Stimulated activated CD4-positive, alpha-beta T cell treated with anti-CD3 and anti-CD28 coated beads, Interleukin-4, amount 100 ng/mL, for 1 hour (primary cell): ENCODE measurements around the gene AKAIN1.

Experiments
- DNase-seq: peaks from one replicate; pipeline ENCODE4 v3.0.0-alpha.2; 2020

AKAIN1 gene

DNA sequence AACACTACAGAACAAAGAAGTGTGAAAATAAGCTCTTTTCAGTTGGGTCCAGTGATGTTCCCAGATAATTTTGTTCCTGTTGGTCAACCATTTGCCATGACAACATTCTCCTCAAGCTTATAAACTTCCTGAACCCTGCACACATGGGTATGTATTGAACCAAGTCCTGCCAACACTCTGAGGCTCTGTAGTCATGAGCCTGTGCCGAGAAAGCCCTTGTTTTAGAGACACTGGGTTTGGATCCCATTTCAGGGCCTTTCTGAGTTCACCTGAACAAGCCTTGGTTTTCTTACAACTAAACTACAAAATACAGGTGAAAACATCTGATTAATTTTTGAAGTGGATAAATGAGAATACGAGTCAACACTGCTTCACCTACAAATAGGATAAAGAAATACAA lies 38.5 kb downstream of the AKAIN1 start:
- DNase-seq = no peak

DNA sequence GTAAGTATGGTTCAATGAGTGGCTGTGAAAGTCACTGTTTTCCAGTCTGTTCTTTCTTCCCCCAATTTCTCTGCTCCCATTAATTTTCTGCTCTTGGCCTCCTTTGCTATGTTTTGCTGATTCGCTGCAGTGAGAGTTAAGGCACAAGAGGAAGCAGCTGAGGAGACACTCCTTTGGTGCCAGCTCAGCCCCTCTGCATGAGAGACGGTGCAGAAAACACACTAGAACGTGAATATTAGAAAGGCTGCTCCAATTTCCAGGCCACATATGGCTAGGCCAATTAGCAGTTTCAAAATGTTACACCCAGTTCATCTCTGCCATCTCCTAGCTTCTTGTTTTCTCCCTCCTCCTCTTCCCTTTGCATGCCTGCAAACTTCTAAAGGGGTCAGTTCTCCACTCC lies 38.9 kb downstream of the AKAIN1 start:
- no peak for DNase-seq

DNA sequence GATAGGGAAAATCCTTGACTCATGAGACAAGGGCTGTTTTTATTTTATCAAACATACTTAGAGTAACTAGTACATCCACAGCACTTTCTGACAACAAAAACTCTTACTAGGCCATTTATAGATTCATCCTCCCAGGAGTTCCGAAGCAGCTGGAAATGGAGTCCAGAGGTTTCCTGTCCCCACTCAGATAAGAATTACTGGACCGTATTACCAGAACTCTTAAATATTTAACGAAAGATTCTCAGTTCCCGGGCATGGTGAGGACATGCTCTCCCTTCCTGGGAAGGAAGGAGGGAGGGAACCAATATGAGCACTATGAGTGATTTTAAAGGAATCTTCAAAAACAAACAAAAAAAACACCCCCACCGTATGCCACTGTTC lies 41.2 kb downstream of the AKAIN1 start:
- no peak for DNase-seq

- DNase-seq = no peak
Observed at GRCh38 chr18:5155218-5155906, 41.7 kb downstream of the AKAIN1 start.

- DNase-seq = no peak
Observed at GRCh38 chr18:5152343-5153020, 44.6 kb downstream of the AKAIN1 start.

DNA sequence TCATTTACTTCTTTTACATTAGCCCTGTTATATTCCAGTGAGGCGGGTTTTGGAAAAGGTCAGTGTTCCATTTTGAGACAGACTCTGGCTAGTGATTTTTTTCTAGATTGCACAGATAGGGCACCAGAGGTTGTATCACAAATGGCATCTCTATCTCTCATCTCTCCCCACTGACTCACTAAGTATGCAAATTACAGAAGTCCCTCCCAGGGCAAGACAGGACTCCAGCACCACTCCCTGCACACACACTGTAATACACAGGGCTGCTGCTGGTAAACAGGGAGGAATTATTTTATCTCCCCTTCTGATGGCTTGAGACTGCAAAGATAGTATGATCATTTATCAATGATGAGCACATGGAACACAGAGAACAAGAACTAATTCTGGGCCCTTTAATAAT lies 46.2 kb downstream of the AKAIN1 start:
- no peak for DNase-seq

DNA sequence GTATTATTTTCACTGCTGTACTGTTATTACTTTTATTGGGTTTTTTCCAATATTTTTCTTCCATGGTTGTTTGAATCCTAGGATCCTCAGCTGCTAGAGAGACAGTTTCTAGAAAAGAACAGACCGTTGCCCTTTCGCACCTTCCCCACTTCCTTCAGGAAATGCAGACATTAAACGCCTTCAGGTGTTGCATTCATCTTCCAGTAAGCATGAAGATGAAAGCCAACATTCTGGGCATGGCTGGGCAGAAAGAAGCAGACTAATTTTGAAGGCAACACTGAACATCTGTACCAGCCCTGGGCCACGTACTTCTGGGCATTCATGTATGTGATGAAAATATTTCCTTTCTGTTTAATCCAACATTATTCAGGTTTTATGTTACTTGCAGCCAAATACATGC lies 51.0 kb downstream of the AKAIN1 start:
- no peak for DNase-seq

GRCh38 chr18:5145168-5145825 lies 51.8 kb downstream of the AKAIN1 start:
- DNase-seq = no peak

- DNase-seq = no peak
Observed at GRCh38 chr18:5144629-5145028, 52.4 kb downstream of the AKAIN1 start.

- no peak for DNase-seq
Observed at GRCh38 chr18:5142859-5143258, 54.2 kb downstream of the AKAIN1 start.

GRCh38 chr18:5142131-5142530 lies 54.9 kb downstream of the AKAIN1 start:
- DNase-seq = no peak

- no peak for DNase-seq
Observed at GRCh38 chr18:5137261-5137660, 59.8 kb downstream of the AKAIN1 start.

DNA sequence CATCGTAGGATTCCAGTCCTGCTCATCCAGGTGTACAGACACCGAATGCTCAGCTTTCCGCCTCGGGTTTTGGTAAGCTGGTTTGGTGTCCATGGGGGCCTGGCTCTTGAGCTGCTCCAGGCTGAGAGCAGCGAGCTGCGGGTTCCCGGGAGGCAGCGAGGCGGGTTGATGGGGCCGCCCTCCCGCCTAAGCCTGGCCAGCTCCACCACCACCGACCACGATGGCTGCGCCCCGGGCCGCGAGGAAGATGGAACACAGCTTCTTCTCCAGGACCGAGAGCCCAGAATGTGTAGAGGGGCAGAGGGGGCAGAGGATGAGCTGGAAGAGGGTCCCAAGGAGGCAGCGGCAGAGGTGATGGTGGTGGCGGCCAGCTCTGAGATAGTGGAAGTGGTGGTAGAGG lies 64.1 kb downstream of the AKAIN1 start:
- DNase-seq = no peak

DNA sequence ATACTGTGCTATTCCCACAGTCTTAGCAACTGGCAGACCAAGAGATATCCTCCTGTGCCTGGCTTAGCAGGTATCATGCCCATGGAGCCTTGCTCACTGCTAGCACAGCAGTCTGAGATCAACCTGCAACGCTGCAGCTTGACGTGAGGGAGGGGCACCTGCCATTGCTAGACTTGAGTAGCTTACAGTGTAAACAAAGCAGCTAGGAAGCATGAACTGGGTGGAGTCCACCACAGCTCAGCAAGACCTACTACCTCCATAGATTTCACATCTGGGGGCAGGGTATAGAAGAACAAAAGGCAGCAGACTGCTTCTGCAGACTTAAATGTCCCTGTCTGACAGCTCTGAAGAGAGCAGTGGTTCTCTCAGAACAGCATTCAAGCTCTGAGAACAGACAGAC lies 74.8 kb downstream of the AKAIN1 start:
- DNase-seq = no peak

- no peak for DNase-seq
Observed at GRCh38 chr18:5110266-5110665, 86.8 kb downstream of the AKAIN1 start.

DNA sequence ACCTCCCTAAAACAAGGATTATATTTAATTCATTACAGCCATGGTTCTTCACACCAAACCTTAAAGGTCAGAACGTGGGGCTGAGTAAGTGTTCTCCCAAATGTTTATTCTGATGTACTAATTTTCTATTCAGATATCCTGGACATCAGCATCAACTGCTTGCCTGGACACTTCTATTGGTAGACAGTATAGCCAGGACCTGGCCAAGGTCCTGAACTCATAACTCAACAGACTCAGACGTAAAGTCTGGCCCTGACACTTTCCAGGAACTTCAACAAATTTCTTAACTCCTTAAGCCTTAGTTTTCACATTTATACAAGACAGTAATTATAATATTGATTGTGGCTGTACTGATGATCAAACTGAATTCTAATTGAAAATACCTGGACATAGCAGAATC lies 89.1 kb downstream of the AKAIN1 start:
- DNase-seq = no peak

- DNase-seq = no peak
Observed at GRCh38 chr18:5106730-5107129, 90.3 kb downstream of the AKAIN1 start.

DNA sequence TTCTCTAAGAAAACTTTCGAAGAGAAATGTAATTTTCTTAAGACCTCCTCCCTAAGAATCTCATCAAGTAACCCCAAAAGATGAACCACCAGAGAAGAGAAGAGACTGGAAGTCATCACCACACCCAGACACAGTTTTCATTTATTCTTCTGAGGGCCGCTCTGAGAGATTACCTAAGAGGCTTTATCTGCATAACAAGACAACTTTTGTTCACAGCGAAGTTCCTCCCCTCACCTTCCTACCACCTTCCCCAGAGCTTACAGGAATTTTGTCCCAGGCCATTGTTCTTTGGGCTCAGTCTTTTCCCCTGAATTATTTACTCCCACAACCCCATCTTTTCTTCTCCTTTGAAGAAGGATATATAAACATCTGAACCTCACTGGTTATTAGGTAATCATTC lies 92.8 kb downstream of the AKAIN1 start:
- no peak for DNase-seq

- DNase-seq = no peak
Observed at GRCh38 chr18:5103693-5104092, 93.4 kb downstream of the AKAIN1 start.

DNA sequence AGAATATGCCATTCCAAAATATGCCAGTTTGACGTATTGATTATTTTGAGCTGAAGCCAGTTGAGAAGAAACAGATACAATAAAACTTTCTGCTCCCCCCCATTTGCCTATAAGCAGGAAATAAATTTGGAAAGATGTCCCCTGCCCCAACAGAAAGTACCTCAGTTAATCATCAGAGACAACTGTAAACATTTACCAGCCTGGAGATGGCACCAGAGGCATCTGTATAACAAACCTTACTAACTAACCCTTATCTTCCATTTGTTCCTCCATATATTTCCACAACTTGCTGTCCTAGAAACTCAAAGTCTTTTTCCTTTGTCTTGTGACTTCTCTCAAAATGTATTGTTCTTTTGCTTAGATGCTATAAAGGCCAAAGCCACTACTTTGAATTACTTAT lies 93.8 kb downstream of the AKAIN1 start:
- no peak for DNase-seq

- DNase-seq = no peak
Observed at GRCh38 chr18:5097116-5097703, 99.8 kb downstream of the AKAIN1 start.

DNA sequence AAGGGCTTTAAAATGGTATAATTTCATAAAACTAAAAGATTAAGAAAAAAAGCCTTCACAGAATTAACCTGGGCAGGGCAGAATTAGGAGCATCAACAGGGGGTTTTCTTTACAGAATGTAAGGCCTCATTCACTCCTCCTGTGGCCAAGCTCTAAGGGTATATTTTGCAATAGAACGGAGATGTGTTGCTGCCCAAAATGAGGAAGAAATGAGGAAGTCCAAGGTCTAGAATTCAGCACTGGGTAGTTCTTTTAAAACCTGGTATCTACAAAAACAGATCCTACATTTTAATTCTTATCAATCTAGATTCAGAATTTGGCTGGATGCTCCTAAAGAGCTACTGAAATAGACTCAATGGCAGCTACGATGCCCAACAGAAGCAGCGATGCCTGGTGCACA lies 101.8 kb downstream of the AKAIN1 start:
- no peak for DNase-seq

- no peak for DNase-seq
Observed at GRCh38 chr18:5093902-5094301, 103.2 kb downstream of the AKAIN1 start.
